A549 (cell line): Measurements from ENCODE around the gene SFTPB. TPM values are rescaled to one million over a fixed set of nuclear protein-coding genes. Genes with fewer than 3 reads are reported as not detected.
"Not testable (repeated sequence)": the region's sequence is repeated elsewhere in the genome, so short reads cannot be mapped to it uniquely, and the experiment has no call there.

Experiments used
- ATAC-seq, 2 experiments: fragments of 200-7000 bp in 1 of 2; fragments of >200 bp in 1 of 2; cut with Nextera tagmentation in 1 of 2; cut with Tn5 transposase in 1 of 2; 3 replicates each; pipeline versions ENCODE4 v1.8.0 to v1.9.1; 2018 to 2020; ENCODE audit warnings: mild to moderate bottlenecking in 1 of 2, moderate library complexity in 1 of 2
- CTCF ChIA-PET: fragments of 300-600 bp; sonication (Branson Sonifier 250); formaldehyde crosslinking; extraction: SDS; loops from one replicate; lab custom pipeline; 2021; ENCODE audit warnings: antibody characterized with exemption, inconsistent platforms; lab: Yijun Ruan, JAX
- POLR2A ChIA-PET: fragments of 350-600 bp; formaldehyde crosslinking; extraction: SDS; loops from one replicate; lab custom pipeline; 2021; ENCODE audit warnings: antibody characterized with exemption, inconsistent platforms; lab: Yijun Ruan, JAX
- DNase-seq, 2 experiments: peaks; one replicate each; pipeline versions ENCODE4 v3.0.0 to v3.0.0-alpha.2; 2011 to 2016; ENCODE audit warnings: low read depth in 1 of 2, low spot score in 1 of 2
- FAIRE-seq: peaks from 2 replicates; lab custom pipeline; 2011; peaks lifted over from hg19 to GRCh38; lab: Jason Lieb, UNC
- H3K27ac ChIP-seq, 2 experiments: fragments of >200 bp; sonication (Bioruptor Twin); formaldehyde crosslinking; 3 replicates each; pipeline ENCODE4 v1.5.1; 2016 to 2017
- H3K4me1 ChIP-seq: fragments of >200 bp; sonication (Bioruptor Twin); formaldehyde crosslinking; 3 replicates; pipeline ENCODE4 v1.6.1; 2016
- H3K4me2 ChIP-seq: fragments of >200 bp; sonication (Bioruptor Twin); formaldehyde crosslinking; 3 replicates; pipeline ENCODE4 v1.6.1; 2016
- H3K4me3 ChIP-seq: fragments of >200 bp; sonication (Bioruptor Twin); formaldehyde crosslinking; 3 replicates; pipeline ENCODE4 v1.5.1; 2016
- H3K9me3 ChIP-seq: fragments of >200 bp; sonication (Bioruptor Twin); formaldehyde crosslinking; 3 replicates; pipeline ENCODE4 v1.6.1; 2016
- CBX2 ChIP-seq: fragments of 200-600 bp; sonication (generic); IDR thresholded peaks from 2 replicates; pipeline ENCODE4 v1.6.1; 2016; ENCODE audit warnings: low read depth, mild to moderate bottlenecking, borderline replicate concordance
- CEBPB ChIP-seq, 2 experiments: fragments of >200 bp in 1 of 2; sonication (Bioruptor Twin) in 1 of 2; formaldehyde crosslinking in 1 of 2; IDR thresholded peaks; 2 replicates each; pipeline ENCODE4 v1.6.1; 2012 to 2016
- CHD2 ChIP-seq: fragments of 150-350 bp; IDR thresholded peaks from 2 replicates; pipeline ENCODE4 v1.6.1; 2014; ENCODE audit warnings: low read length; ENCODE audit not compliant: partially characterized antibody
- CHD4 ChIP-seq: fragments of 200-600 bp; sonication (generic); IDR thresholded peaks from 2 replicates; pipeline ENCODE4 v1.6.1; 2016; ENCODE audit warnings: antibody characterized with exemption, mild to moderate bottlenecking, borderline replicate concordance
- ESRRA ChIP-seq: fragments of 150-350 bp; IDR thresholded peaks from 2 replicates; pipeline ENCODE4 v1.6.1; 2014; ENCODE audit warnings: mild to moderate bottlenecking, low read length, borderline replicate concordance
- FOSL2 ChIP-seq, 2 experiments: fragments of 450-650 bp in 1 of 2; fragments of >200 bp in 1 of 2; sonication (Bioruptor Twin) in 1 of 2; formaldehyde crosslinking; IDR thresholded peaks; 2 replicates each; pipeline versions ENCODE4 v1.5.0 to v1.6.1; 2016 to 2020; ENCODE audit warnings: mild to moderate bottlenecking in 1 of 2, moderate library complexity in 1 of 2
- GATA3 ChIP-seq: IDR thresholded peaks from 2 replicates; pipeline ENCODE4 v1.6.1; 2012; ENCODE audit warnings: borderline replicate concordance
- HOXB13 ChIP-seq: fragments of 250-450 bp; sonication (Bioruptor Pico); IDR thresholded peaks from 2 replicates; pipeline ENCODE4 v1.5.0; 2020; ENCODE audit warnings: low read depth, mild to moderate bottlenecking, moderate library complexity
- MYC ChIP-seq: IDR thresholded peaks from 2 replicates; pipeline ENCODE4 v1.6.1; 2012; ENCODE audit warnings: mild to moderate bottlenecking, inconsistent platforms, low read length, improper control_type of control experiment, borderline replicate concordance
- RARB ChIP-seq: fragments of 250-450 bp; sonication (Bioruptor Pico); IDR thresholded peaks from 2 replicates; pipeline ENCODE4 v1.8.0; 2021; ENCODE audit warnings: mild to moderate bottlenecking, moderate library complexity
- RCOR1 ChIP-seq: fragments of 150-350 bp; IDR thresholded peaks from 2 replicates; pipeline ENCODE4 v1.6.1; 2014; ENCODE audit warnings: antibody characterized with exemption, low read length, low read depth
- SMC3 ChIP-seq: fragments of >200 bp; sonication (Bioruptor Twin); formaldehyde crosslinking; IDR thresholded peaks from 3 replicates; pipeline ENCODE4 v1.6.1; 2018; ENCODE audit warnings: inconsistent platforms
- SREBF2 ChIP-seq: fragments of 450-650 bp; IDR thresholded peaks from 2 replicates; pipeline ENCODE4 v1.6.1; 2014; ENCODE audit warnings: mild to moderate bottlenecking, moderate library complexity
- TP53 ChIP-seq: fragments of 250-450 bp; sonication (Bioruptor Pico); IDR thresholded peaks from 2 replicates; pipeline ENCODE4 v1.5.0; 2021; ENCODE audit warnings: mild to moderate bottlenecking, moderate library complexity
- ZC3H11A ChIP-seq: fragments of 450-650 bp; IDR thresholded peaks from 2 replicates; pipeline ENCODE4 v1.6.1; 2014; ENCODE audit warnings: antibody characterized with exemption, mild to moderate bottlenecking
- ZNF302 ChIP-seq: fragments of 250-450 bp; sonication (Bioruptor Pico); IDR thresholded peaks from 2 replicates; pipeline ENCODE4 v1.9.0; 2021; ENCODE audit warnings: inconsistent platforms, mild to moderate bottlenecking, moderate library complexity
- WGBS: methylation state at CpG from one replicate; pipeline ENCODE4 v1.1.6; 2017; ENCODE audit errors: missing lambda C conversion rate; 5-methylcytosine and 5-hydroxymethylcytosine counted together
- polyA plus RNA-seq, 4 experiments: library from polyadenylated mRNA; depleted of rRNA in 3 of 4; stranded (reverse); fragments of >200 nt; fragmentation: RNase III in 1 of 4; extraction: RNeasy Plus Mini Kit Qiagen cat#74134 plus additional on column Dnase treatment in 1 of 4; gene quantifications; 2 replicates in 3 of 4; 3 replicates in 1 of 4; pipeline ENCODE4 v1.2.3, GENCODE V29; 2011 to 2017
- TF ChIP-seq, protein P1 (sequence below): fragments of 450-650 bp; IDR thresholded peaks from 2 replicates; pipeline ENCODE4 v1.6.1; 2014; ENCODE audit warnings: antibody characterized with exemption
- TF ChIP-seq, protein P2 (sequence below): IDR thresholded peaks from 2 replicates; pipeline ENCODE4 v1.6.1; 2012
- TF ChIP-seq, protein P3 (sequence below): fragments of 150-350 bp; IDR thresholded peaks from 2 replicates; pipeline ENCODE4 v1.6.1; 2014; ENCODE audit warnings: low read depth, mild to moderate bottlenecking, low read length
- TF ChIP-seq, protein P4 (sequence below): IDR thresholded peaks from 2 replicates; pipeline ENCODE4 v1.6.1; 2012; ENCODE audit warnings: low read depth, borderline replicate concordance

SFTPB gene
- polyA plus RNA-seq, 2 of the 4 experiments (the other 2 are of a cell fraction): not detected

DNA sequence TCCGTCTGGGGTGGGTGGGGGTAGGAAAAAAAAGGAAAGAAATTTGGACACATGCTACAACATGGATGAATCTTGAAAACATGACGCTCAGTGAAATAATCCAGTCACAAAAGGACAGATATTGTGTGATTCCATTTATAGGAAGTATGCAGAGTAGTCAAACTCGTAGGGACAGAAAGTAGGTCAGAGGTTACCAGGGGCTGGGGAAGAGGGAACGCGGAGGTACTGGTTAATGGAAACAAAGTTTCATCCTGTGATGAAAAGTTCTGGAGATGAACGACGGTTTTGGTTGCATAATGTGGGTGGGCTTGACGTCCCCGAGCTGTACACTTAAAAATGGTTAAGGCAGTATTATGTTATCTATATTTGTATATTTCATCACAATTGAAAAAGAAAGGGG, 4.5 kb upstream of the SFTPB start:
- H3K4me3 ChIP-seq: no peak overlapping the region
- H3K4me1 ChIP-seq: no peaks in the 10 kb centered on the region; the same call in 2 of the 3 replicates
- H3K27ac ChIP-seq: no peak overlapping the region
- no peaks in the 10 kb centered on the region for H3K9me3 ChIP-seq
- no peak overlapping the region for H3K4me2 ChIP-seq
- CTCF ChIA-PET: interaction anchor here (0.7 to 5.5 kb wide), 5 partner anchors 11 to 57 kb away, joined by 4 to 55 read pairs (median 6); no protein-coding TSS in a partner anchor
- 87% methylated on average over 9 of the region's 9 CpGs for WGBS
- no peak for DNase-seq
- no peak for TF ChIP-seq GATA3
- TF ChIP-seq, protein P1, sequence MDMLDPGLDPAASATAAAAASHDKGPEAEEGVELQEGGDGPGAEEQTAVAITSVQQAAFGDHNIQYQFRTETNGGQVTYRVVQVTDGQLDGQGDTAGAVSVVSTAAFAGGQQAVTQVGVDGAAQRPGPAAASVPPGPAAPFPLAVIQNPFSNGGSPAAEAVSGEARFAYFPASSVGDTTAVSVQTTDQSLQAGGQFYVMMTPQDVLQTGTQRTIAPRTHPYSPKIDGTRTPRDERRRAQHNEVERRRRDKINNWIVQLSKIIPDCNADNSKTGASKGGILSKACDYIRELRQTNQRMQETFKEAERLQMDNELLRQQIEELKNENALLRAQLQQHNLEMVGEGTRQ: no peak
- TF ChIP-seq ESRRA: no peak
- TF ChIP-seq, all 56 proteins: peak for 0
- no peak for FAIRE-seq
- no peak for ATAC-seq
- POLR2A ChIA-PET: no interaction called here

DNA sequence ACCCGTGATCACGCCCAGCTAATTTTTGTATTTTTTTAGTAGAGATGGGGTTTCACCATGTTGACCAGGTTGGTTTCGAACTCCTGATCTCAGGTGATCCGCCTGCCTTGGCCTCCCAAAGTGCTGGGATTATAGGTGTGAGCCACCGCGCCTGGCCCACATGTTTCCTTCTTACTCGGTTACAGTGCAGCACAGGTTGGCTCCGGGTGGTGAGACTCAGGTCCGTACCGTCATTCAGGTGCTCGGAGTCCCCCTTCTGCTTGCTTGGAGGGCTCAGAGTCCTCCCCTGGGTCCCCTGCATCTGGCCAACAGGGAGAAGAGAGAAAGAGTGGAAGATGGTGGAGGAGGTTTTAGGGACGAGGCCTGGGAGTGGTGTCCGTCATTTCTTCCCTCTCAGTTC, 2.4 kb upstream of the SFTPB start:
- not testable (repeated sequence) for DNase-seq, ATAC-seq, FAIRE-seq, H3K27ac ChIP-seq, H3K4me1 ChIP-seq, H3K4me2 ChIP-seq, H3K4me3 ChIP-seq, H3K9me3 ChIP-seq
- 87% methylated on average over 13 of the region's 13 CpGs for WGBS
- POLR2A ChIA-PET: interaction anchor here (0.6 kb wide), 1 partner anchor 310 kb away, joined by 3 read pairs; no protein-coding TSS in a partner anchor
- CTCF ChIA-PET: interaction anchor here (0.8 to 7.8 kb wide), 11 partner anchors 9 to 410 kb away, joined by 3 to 59 read pairs (median 5); no protein-coding TSS in a partner anchor

DNA sequence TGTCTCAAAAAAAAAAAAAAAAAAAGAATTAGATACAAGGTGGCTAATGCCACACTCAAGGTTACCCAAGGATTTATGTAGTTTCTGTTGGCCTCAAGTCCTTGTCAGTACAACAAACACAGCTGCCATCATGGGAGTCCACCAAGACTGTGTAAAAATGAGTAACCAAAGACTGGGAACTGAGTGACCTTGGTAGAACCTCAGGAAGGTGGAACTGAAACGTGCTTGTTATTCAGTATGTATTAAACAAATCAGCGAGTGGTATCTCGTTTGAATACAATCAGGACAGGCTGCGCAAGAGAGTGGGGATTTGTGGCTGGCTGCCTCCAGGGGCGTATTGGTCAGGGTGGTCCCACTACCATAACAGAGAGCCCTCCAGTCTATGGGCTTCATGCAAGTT, 1.6 kb upstream of the SFTPB start:
- ATAC-seq (no peak), FAIRE-seq (peak; percentile 13)
- Histone ChIP-seq H3K4me1 (no peaks in the 10 kb centered on the region; the same call in 2 of the 3 replicates), H3K9me3 (no peaks in the 10 kb centered on the region), H3K4me3 (no peak overlapping the region)
- POLR2A ChIA-PET: interaction anchor here (0.6 kb wide), 1 partner anchor 309 kb away, joined by 3 read pairs; no protein-coding TSS in a partner anchor
- WGBS: 69% methylated on average over 5 of the region's 5 CpGs
- TF ChIP-seq, protein P2, sequence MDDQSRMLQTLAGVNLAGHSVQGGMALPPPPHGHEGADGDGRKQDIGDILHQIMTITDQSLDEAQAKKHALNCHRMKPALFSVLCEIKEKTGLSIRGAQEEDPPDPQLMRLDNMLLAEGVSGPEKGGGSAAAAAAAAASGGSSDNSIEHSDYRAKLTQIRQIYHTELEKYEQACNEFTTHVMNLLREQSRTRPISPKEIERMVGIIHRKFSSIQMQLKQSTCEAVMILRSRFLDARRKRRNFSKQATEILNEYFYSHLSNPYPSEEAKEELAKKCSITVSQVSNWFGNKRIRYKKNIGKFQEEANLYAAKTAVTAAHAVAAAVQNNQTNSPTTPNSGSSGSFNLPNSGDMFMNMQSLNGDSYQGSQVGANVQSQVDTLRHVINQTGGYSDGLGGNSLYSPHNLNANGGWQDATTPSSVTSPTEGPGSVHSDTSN: no peak
- TF ChIP-seq CBX2 (no peak), ZNF302 (CRISPR knock-in tag) (no peak), TP53 (CRISPR knock-in tag) (no peak), GATA3 (no peak), HOXB13 (CRISPR knock-in tag) (no peak), SREBF2 (no peak), FOSL2 (IDR thresholded peaks at IDR 0.05) (no peak), FOSL2 (CRISPR knock-in tag; IDR thresholded peaks at IDR 0.05) (no peak), SMC3 (no peak), MYC (no peak), RARB (no peak), ZC3H11A (no peak), CHD4 (no peak), CHD2 (no peak), RCOR1 (no peak), CEBPB (IDR thresholded peaks at IDR 0.05) (no peak)
- TF ChIP-seq, protein P3, sequence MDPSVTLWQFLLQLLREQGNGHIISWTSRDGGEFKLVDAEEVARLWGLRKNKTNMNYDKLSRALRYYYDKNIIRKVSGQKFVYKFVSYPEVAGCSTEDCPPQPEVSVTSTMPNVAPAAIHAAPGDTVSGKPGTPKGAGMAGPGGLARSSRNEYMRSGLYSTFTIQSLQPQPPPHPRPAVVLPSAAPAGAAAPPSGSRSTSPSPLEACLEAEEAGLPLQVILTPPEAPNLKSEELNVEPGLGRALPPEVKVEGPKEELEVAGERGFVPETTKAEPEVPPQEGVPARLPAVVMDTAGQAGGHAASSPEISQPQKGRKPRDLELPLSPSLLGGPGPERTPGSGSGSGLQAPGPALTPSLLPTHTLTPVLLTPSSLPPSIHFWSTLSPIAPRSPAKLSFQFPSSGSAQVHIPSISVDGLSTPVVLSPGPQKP: no peak
- TF ChIP-seq, protein P4, sequence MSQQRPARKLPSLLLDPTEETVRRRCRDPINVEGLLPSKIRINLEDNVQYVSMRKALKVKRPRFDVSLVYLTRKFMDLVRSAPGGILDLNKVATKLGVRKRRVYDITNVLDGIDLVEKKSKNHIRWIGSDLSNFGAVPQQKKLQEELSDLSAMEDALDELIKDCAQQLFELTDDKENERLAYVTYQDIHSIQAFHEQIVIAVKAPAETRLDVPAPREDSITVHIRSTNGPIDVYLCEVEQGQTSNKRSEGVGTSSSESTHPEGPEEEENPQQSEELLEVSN: no peak
- TF ChIP-seq, all 56 proteins: peak for 0
- no peak overlapping the region for H3K4me2 ChIP-seq
- CTCF ChIA-PET: interaction anchor here (0.6 to 7.8 kb wide), 12 partner anchors 8 to 391 kb away, joined by 3 to 59 read pairs (median 4); no protein-coding TSS in a partner anchor
- DNase-seq: no peak
- H3K27ac ChIP-seq: no peak overlapping the region
